ENCODE measurements around the gene GID8.

GID8 gene

GRCh38 chr20:62938105-62938888 lies at the start of gene GID8:
Gene GID8, plus strand, starts transcription at chr20:62938147. Its CDS starts 3,356 bp downstream, at chr20:62941503.
- no peak for FAIRE-seq

GRCh38 chr20:62888406-62888805 lies 49.5 kb upstream of the GID8 start:
- FAIRE-seq, result no peak

- FAIRE-seq, result no peak
Measured at GRCh38 chr20:62888910-62889309, 49.0 kb upstream of the GID8 start.

- no peak for FAIRE-seq
Measured at GRCh38 chr20:62889411-62889810, 48.5 kb upstream of the GID8 start.

GRCh38 chr20:62889871-62890270 lies 48.1 kb upstream of the GID8 start:
- no peak for FAIRE-seq

- no peak for FAIRE-seq
Measured at GRCh38 chr20:62890444-62890843, 47.5 kb upstream of the GID8 start.

- no peak for FAIRE-seq
Measured at GRCh38 chr20:62891111-62891510, 46.8 kb upstream of the GID8 start.

- FAIRE-seq, result no peak
Measured at GRCh38 chr20:62892348-62893304, 45.3 kb upstream of the GID8 start.

- FAIRE-seq, result no peak
Measured at GRCh38 chr20:62893700-62894099, 44.2 kb upstream of the GID8 start.

- FAIRE-seq, result no peak
Measured at GRCh38 chr20:62894261-62894660, 43.7 kb upstream of the GID8 start.

GRCh38 chr20:62895539-62895938 lies 42.4 kb upstream of the GID8 start:
- no peak for FAIRE-seq

GRCh38 chr20:62896526-62896925 lies 41.4 kb upstream of the GID8 start:
- no peak for FAIRE-seq

GRCh38 chr20:62897666-62898065 lies 40.3 kb upstream of the GID8 start:
- FAIRE-seq, result no peak

GRCh38 chr20:62898093-62898964 lies 39.6 kb upstream of the GID8 start:
- no peak for FAIRE-seq

- FAIRE-seq, result no peak
Measured at GRCh38 chr20:62898970-62899632, 38.8 kb upstream of the GID8 start.

GRCh38 chr20:62899633-62900051 lies 38.3 kb upstream of the GID8 start:
- FAIRE-seq, result no peak

GRCh38 chr20:62900052-62900691 lies 37.8 kb upstream of the GID8 start:
- FAIRE-seq, result no peak

GRCh38 chr20:62900692-62901584 lies 37.0 kb upstream of the GID8 start:
- FAIRE-seq, result no peak

- FAIRE-seq, result no peak
Measured at GRCh38 chr20:62901891-62902290, 36.1 kb upstream of the GID8 start.

GRCh38 chr20:62902926-62903615 lies 34.9 kb upstream of the GID8 start:
- no peak for FAIRE-seq

Data from A204.1 (cell line).